ENCODE results near the gene IL11RA. TPM values are rescaled to one million over a fixed set of nuclear protein-coding genes. Genes with fewer than 3 reads are reported as not detected.

The IL11RA gene
- total and polyA plus RNA-seq, 4 experiments from 2014 or later: 13.6 to 209 (median 111) TPM

DNA sequence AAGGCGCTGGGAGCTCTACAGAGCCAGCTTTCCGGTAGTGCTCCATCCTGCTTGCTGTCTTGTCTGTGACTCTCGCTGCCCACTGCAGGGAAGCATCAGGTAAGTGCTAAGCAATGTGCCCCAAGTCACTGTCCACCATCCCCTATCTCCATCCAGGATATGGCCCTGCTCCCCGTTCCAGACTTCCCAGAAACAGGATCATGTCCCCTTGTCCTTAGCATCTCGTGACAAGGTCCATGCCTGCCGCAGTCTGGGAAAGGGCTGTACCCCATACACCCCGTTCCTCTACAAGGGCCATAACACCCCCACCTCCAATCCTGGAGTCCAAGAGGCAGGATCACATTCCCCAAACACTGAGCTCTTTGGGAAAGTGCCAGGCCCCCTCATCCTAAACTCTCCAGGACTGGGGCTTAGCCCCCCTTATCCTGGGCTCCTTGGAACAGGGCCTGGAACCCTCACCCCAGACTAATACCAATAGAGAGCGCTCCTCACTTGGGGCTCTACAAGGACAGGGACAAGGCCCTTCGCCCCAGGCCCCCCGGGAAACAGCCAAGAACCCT is 40.7 kb upstream of the IL11RA start:
- intact Hi-C loops (cut with micrococcal nuclease): loop anchor here (5.0 kb wide), 2 partner anchors 36 to 794 kb away; partner anchors contain the start of genes GALT and UBE2R2
- Histone ChIP-seq H3K27ac (ENCODE audit: low read depth, low read length) (peak overlapping the region; percentile 71), H3K4me1 (ENCODE audit: insufficient read depth, low read length) (peaks cover 19% of the 10 kb centered on the region), H3K36me3 (ENCODE audit: insufficient read depth, low read length) (peaks cover 18% of the 10 kb centered on the region), H3K27me3 (ENCODE audit: insufficient read depth, low read length) (no peaks in the 10 kb centered on the region), H3K9me3 (ENCODE audit: control insufficient read depth in 1 of 2, low read length in 2 of 2) (no peaks in the 10 kb centered on the region), H3K4me3 (ENCODE audit: low read length in 2 of 2) (peak overlapping the region; percentile 81 to 88)
- H3K36me3 Mint-ChIP-seq: peaks cover 3 to 29% of the 10 kb centered on the region in 2 donors
- no peaks in the 10 kb centered on the region for H3K27me3 Mint-ChIP-seq
- no peak for DNase-seq
- ChIA-PET CTCF (ENCODE audit: partially characterized antibody) (interaction anchor here (0.8 to 8.4 kb wide), 8 partner anchors 9 to 91 kb away, joined by 3 to 235 read pairs (median 12); partner anchors contain the start of genes ARID3C, DCTN3 and SIGMAR1), POLR2A (ENCODE audit: partially characterized antibody) (interaction anchor here (0.9 to 4.4 kb wide), 6 partner anchors 9 to 229 kb away, joined by 3 to 106 read pairs (median 15); partner anchors contain the start of genes ARID3C, CCL27, DCTN3 and GALT)
- H3K9me3 Mint-ChIP-seq: no peaks in the 10 kb centered on the region
- H3K27ac Mint-ChIP-seq: peak overlapping the region; percentile 83 to 97 (median 96)
- H3K4me1 Mint-ChIP-seq: peaks cover 7 to 31% (median 24%) of the 10 kb centered on the region in 4 donors
- peak overlapping the region; percentile 87 to 99 (median 92) for H3K4me3 Mint-ChIP-seq

DNA sequence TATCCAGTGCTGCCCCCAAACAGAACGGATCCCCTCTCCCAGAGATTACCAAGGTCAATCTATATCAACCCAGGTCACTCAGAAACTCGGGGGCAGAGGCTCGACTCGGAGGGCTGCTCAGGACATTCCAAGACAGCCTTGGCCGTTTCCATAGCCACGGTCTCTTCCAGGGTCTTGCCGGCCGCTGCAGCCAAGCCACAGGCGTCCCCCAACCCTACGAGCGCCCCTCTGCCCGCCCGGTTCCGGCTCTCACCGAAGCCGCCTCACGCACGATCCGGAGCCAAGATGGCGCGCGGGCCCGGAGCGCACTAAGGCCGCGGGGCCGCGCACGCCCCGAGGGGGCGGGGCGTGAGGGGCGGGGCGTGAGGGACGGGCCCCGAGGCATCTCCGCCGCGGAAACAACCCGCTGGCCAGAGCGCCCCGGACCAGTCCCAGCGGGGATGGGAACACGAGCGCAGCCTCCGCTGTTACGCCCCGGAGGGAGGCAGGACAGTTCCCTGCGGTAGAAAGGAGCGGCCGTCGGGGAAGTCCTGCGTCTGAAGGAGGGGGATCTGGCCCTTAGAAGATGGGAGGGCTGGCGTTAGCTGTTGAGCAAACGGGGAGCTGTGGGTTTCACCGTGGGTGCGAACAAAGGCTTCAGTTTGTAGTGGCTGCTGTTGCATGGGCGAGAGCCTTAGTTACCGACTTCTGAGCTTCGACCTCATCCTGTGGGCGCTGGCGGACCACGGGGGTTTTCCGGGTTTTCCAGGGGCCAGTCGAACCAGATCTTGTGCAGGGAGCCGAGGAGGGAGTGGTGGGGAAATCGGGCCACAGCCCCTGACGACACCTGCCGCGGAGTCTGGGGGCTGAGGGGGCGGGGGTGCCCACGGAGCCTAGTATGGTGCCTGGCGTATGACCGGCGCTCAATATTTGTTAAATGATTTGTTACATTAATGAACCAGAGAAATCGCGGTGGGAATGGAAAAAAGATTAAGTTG is 39.9 kb upstream of the IL11RA start, which contains the start of gene RPP25L:
Gene RPP25L, minus strand, starts transcription at position 287 of the 977 bp plus-strand sequence. CDS start 801 bp downstream, outside the sequence.
- intact Hi-C loops (cut with micrococcal nuclease): loop anchor here (1.0 to 5.0 kb wide), 9 partner anchors 8 to 795 kb away; partner anchors contain the start of genes DCTN3, DNAI1, DNAJB5 and FAM219A

DNA sequence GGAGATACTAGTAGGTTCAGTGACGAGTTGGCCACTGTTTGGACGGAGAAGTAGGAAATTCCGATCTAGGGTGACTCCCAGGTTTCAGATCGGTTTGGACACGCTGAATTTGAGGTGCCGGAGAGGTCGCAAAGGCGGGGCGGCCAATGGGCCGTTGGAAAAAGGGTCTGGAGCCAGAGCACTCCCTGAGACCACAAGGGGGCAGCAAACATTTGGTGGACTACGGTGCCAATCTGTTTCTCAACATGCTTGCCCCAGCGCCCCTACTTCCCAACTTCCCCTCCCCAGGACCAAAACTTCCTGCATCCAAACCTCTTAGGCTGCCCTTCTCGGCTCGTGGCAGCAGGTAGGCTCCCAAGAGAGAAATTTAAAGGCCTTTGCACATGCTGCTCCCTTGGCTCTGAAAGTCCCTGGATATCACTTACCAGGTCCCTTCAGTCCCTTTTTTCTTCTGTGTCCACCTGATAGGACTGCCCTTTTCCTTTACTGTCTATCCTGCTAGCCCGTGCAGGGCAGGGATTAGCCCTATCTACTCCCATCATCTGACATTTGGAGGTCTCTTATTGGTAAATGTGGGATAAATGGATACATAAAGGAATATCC is 39.1 kb upstream of the IL11RA start:
- Mint-ChIP-seq H3K4me3 (peak overlapping the region; percentile 87 to 99 (median 92)), H3K27me3 (no peaks in the 10 kb centered on the region), H3K9me3 (no peaks in the 10 kb centered on the region), H3K4me1 (peaks cover 7 to 35% (median 25%) of the 10 kb centered on the region in 4 donors), H3K36me3 (peaks cover 14 to 44% of the 10 kb centered on the region in 2 donors), H3K27ac (peak overlapping the region; percentile 83 to 97 (median 96))
- Histone ChIP-seq H3K4me1 (ENCODE audit: insufficient read depth, low read length) (peaks cover 19% of the 10 kb centered on the region), H3K4me3 (ENCODE audit: low read length in 2 of 2) (peak overlapping the region; percentile 78 to 81), H3K36me3 (ENCODE audit: insufficient read depth, low read length) (peaks cover 34% of the 10 kb centered on the region), H3K27ac (ENCODE audit: low read depth, low read length) (peak overlapping the region; percentile 71), H3K27me3 (ENCODE audit: insufficient read depth, low read length) (no peaks in the 10 kb centered on the region), H3K9me3 (ENCODE audit: control insufficient read depth in 1 of 2, low read length in 2 of 2) (no peaks in the 10 kb centered on the region)
- DNase-seq: peak; percentile 61 to 71 (median 66)
- ChIA-PET POLR2A (ENCODE audit: partially characterized antibody) (interaction anchor here (0.8 to 4.4 kb wide), 8 partner anchors 7 to 90 kb away, joined by 3 to 106 read pairs (median 6); partner anchors contain the start of genes ARID3C, DCTN3, GALT and SIGMAR1), CTCF (ENCODE audit: partially characterized antibody) (interaction anchor here (0.6 to 8.4 kb wide), 10 partner anchors 7 to 89 kb away, joined by 3 to 235 read pairs (median 11); partner anchors contain the start of genes ARID3C, DCTN3, GALT and SIGMAR1)
- intact Hi-C loops (cut with micrococcal nuclease): loop anchor here (1.0 to 5.0 kb wide), 9 partner anchors 7 to 796 kb away; partner anchors contain the start of genes DCTN3, DNAI1, DNAJB5 and FAM219A

More for the DNA sequence above, 39.9 kb upstream of the IL11RA start, which contains the start of gene RPP25L:
- Mint-ChIP-seq H3K4me3 (peak within 1 kb of the TSS; percentile 87 to 99 (median 92)), H3K36me3 (peaks cover 9 to 37% of the 10 kb centered on the region in 2 donors), H3K27me3 (no peaks in the 10 kb centered on the region), H3K27ac (peak within 1 kb of the TSS; percentile 83 to 97 (median 96)), H3K4me1 (peaks cover 7 to 35% (median 25%) of the 10 kb centered on the region in 4 donors), H3K9me3 (no peaks in the 10 kb centered on the region)
- Histone ChIP-seq H3K4me1 (ENCODE audit: insufficient read depth, low read length) (peaks cover 19% of the 10 kb centered on the region), H3K36me3 (ENCODE audit: insufficient read depth, low read length) (peaks cover 26% of the 10 kb centered on the region), H3K9me3 (ENCODE audit: control insufficient read depth in 1 of 2, low read length in 2 of 2) (no peaks in the 10 kb centered on the region), H3K4me3 (ENCODE audit: low read length in 2 of 2) (peak within 1 kb of the TSS; percentile 81 to 88), H3K27me3 (ENCODE audit: insufficient read depth, low read length) (no peaks in the 10 kb centered on the region), H3K27ac (ENCODE audit: low read depth, low read length) (peak within 1 kb of the TSS; percentile 71)
- POLR2A ChIA-PET (ENCODE audit: partially characterized antibody): interaction anchor here (0.9 to 4.4 kb wide), 8 partner anchors 8 to 90 kb away, joined by 3 to 106 read pairs (median 6); partner anchors contain the start of genes ARID3C, CCL27, DCTN3 and GALT
- CTCF ChIA-PET (ENCODE audit: partially characterized antibody): interaction anchor here (1.0 to 8.4 kb wide), 8 partner anchors 8 to 90 kb away, joined by 4 to 235 read pairs (median 12); partner anchors contain the start of genes ARID3C, DCTN3, GALT and SIGMAR1
- peak; percentile 83 to 89 (median 86) for DNase-seq

DNA sequence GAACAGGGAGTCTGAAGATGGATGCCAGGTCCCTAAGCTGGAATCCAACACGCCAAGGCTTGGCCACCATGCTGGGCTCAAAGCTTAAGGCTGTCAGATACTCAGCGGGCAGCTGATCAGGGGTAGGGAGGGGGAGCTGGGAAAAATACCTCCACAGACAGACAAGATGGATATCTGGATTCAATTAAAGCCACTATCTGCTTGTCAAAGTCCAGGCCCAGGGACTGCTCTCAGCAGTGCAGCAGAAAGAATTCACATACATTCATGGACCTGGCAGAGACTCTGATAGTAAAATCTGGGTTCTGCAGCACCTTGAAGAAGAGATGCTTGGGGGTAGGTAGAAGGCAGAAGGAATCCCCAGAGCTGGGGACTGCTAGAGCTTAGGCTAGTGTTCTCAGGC is 36.9 kb upstream of the IL11RA start:
- Mint-ChIP-seq H3K27ac (no peak overlapping the region), H3K9me3 (no peaks in the 10 kb centered on the region), H3K4me3 (no peak overlapping the region), H3K4me1 (peaks cover 17 to 45% (median 36%) of the 10 kb centered on the region in 4 donors), H3K36me3 (peaks cover 20 to 54% of the 10 kb centered on the region in 2 donors), H3K27me3 (no peaks in the 10 kb centered on the region)
- intact Hi-C loops (cut with micrococcal nuclease): no loop called here
- no peak for DNase-seq
- H3K27ac ChIP-seq (ENCODE audit: low read depth, low read length): no peak overlapping the region
- ChIA-PET POLR2A (ENCODE audit: partially characterized antibody) (interaction anchor here (1.1 to 1.3 kb wide), 2 partner anchors 19 to 31 kb away, joined by 3 to 6 read pairs; partner anchors contain the start of gene GALT), CTCF (ENCODE audit: partially characterized antibody) (interaction anchor here (0.7 to 8.4 kb wide), 8 partner anchors 10 to 87 kb away, joined by 3 to 235 read pairs (median 4); partner anchors contain the start of genes ARID3C and SIGMAR1)
- H3K4me3 ChIP-seq (ENCODE audit: low read length in 2 of 2): no peak overlapping the region
- H3K4me1 ChIP-seq (ENCODE audit: insufficient read depth, low read length): peaks cover 28% of the 10 kb centered on the region
- H3K27me3 ChIP-seq (ENCODE audit: insufficient read depth, low read length): no peaks in the 10 kb centered on the region
- peaks cover 34% of the 10 kb centered on the region for H3K36me3 ChIP-seq (ENCODE audit: insufficient read depth, low read length)
- no peaks in the 10 kb centered on the region for H3K9me3 ChIP-seq (ENCODE audit: control insufficient read depth in 1 of 2, low read length in 2 of 2)

DNA sequence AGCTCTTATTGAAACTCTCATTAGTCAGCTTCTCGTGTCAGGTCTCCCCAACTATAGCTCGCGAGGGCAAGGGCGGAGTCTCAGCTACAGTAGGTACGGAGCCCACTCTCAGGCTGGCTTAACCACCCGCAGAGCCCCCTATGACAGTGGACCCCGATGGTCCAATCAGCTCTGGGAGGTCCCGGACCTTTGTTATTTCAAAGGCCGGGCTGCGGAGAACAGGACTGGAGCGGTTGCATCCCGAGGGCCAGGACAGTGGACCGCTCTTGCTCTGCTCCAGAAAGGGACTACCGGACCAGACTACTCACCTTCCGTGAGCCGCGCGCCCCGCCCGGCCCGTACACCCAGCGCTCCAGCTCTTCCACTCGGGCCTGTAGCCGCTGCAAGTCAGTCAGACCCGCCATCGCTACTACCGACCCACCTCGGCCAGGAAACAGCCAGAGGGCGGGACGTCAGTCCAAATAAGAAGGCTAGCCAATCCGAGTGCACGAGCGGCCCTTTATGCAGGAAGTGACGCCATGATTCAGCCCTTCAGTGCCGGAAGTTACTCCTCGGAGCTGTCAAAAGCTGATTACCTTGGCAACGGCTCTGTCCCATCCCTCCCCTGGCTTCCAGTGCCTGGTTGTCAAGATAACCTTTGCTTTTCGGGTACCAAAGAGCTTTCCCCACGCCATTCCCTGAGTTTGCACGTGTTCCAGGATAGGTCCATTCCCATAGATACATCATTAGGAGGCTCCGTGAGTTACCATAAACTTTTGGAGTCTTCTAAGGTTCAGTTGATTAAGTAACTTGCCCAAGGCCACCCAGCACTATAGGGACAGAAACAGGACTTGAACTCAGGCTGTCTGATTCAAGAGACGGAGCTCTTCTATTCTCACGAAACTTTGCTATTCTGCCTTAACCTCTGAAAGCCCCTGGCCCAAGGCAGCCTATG is 31.7 kb upstream of the IL11RA start, which contains the start of gene DCTN3:
Gene DCTN3, minus strand, starts transcription at position 435 of the 934 bp plus-strand sequence. Its CDS starts 31 bp downstream, at position 404.
- DNase-seq: peak; percentile 89 to 97 (median 93)
- peak within 1 kb of the TSS; percentile 82 to 98 (median 95) for H3K27ac Mint-ChIP-seq
- Histone ChIP-seq H3K4me3 (ENCODE audit: low read length in 2 of 2) (peak within 1 kb of the TSS; percentile 71 to 90), H3K27ac (ENCODE audit: low read depth, low read length) (peak within 1 kb of the TSS; percentile 69), H3K9me3 (ENCODE audit: control insufficient read depth in 1 of 2, low read length in 2 of 2) (no peaks in the 10 kb centered on the region), H3K4me1 (ENCODE audit: insufficient read depth, low read length) (peaks cover 27% of the 10 kb centered on the region), H3K27me3 (ENCODE audit: insufficient read depth, low read length) (peaks cover 29% of the 10 kb centered on the region), H3K36me3 (ENCODE audit: insufficient read depth, low read length) (peaks cover 20% of the 10 kb centered on the region)
- H3K4me3 Mint-ChIP-seq: peak within 1 kb of the TSS; percentile 93 to 98 (median 96)
- H3K4me1 Mint-ChIP-seq: peaks cover 17 to 41% (median 29%) of the 10 kb centered on the region in 4 donors
- intact Hi-C loops (cut with micrococcal nuclease): loop anchor here (1.0 kb wide), 2 partner anchors 8 kb away; partner anchors contain the start of gene RPP25L
- CTCF ChIA-PET (ENCODE audit: partially characterized antibody): interaction anchor here (0.7 to 2.4 kb wide), 16 partner anchors 9 to 216 kb away, joined by 3 to 33 read pairs (median 5); partner anchors contain the start of genes GALT, RPP25L and SIGMAR1
- peaks cover 20 to 40% of the 10 kb centered on the region in 2 donors for H3K36me3 Mint-ChIP-seq
- POLR2A ChIA-PET (ENCODE audit: partially characterized antibody): interaction anchor here (0.7 to 3.4 kb wide), 17 partner anchors 9 to 1173 kb away, joined by 3 to 47 read pairs (median 5); partner anchors contain the start of genes ARID3C, CCDC107, CCL27 and GALT
- H3K9me3 Mint-ChIP-seq: peaks cover 0 to 3% (median 0%) of the 10 kb centered on the region in 8 donors
- peaks cover 19 to 26% of the 10 kb centered on the region in 2 donors for H3K27me3 Mint-ChIP-seq

Data from CD4-positive, alpha-beta memory T cell (primary cell).